GM21619 (cell line): ENCODE measurements around the gene RARRES1.

ENCODE experiments used
- ATAC-seq: cut with Tn5 transposase; IDR thresholded peaks from one replicate; pipeline ENCODE4 v1.9.1; 2021; ENCODE audit not compliant: unreplicated experiment

Gene RARRES1

DNA sequence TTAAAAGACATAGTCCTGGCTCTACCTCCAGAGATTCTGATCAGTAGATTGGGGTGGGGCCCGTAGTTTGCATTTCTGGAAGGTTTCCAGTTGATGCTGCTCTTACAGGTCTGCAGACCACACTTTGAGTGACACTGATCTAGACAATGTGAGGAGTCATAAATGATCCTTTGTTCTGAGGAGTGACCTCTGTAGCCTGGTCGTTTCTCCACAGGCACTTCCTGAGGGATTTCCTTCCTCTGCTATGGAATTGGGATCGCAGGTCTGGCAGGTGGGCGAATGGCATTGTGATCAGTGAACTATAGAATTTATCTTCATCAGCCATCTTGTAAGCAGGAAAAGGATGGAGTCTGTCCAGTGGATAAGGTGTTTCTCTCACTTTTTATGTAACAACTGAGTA is 82.5 kb downstream of the RARRES1 start:
- no peak for ATAC-seq
